Adrenal gland (tissue), 5 donors: ENCODE measurements around the gene CSNK2B.

Experiments
- CTCF ChIP-seq, 6 experiments: fragments of 450-650 bp in 4 of 6; fragments of 200-600 bp in 2 of 6; sonication (generic) in 1 of 6; IDR thresholded peaks; 1 replicate in 5 of 6; 2 replicates in 1 of 6; pipeline versions ENCODE4 v1.5.1 to v1.8.0; 2016 to 2021; ENCODE audit warnings: antibody characterized with exemption in 6 of 6, mild to moderate bottlenecking in 2 of 6, moderate library complexity in 1 of 6
- POLR2A ChIP-seq, 2 donors: fragments of 450-650 bp; IDR thresholded peaks; one replicate each; pipeline ENCODE4 v1.6.1; 2017; ENCODE audit warnings: antibody characterized with exemption in 2 of 2, mild to moderate bottlenecking in 2 of 2, moderate library complexity in 1 of 2
- donor health status: DM: no; HTN: no; CAD: no.

GRCh38 chr6:31620586-31621319, 45.1 kb upstream of the CSNK2B start, which contains the start of gene PRRC2A:
- peak in 1 of 6 experiments; percentile 14 for TF ChIP-seq CTCF (IDR thresholded peaks at IDR 0.05)
- peak; percentile 69 to 78 for TF ChIP-seq POLR2A (IDR thresholded peaks at IDR 0.05)
